Putamen (tissue), 1 donor: ENCODE data around the gene CAMK2N1.

ENCODE experiments used
- DNase-seq: peaks from one replicate; pipeline ENCODE4 v3.0.0-alpha.2; 2016; ENCODE audit warnings: low spot score

The CAMK2N1 gene

GRCh38 chr1:20443703-20444586, 42.1 kb downstream of the CAMK2N1 start:
- no peak for DNase-seq

- DNase-seq = no peak
Measured at GRCh38 chr1:20442920-20443625, 42.9 kb downstream of the CAMK2N1 start.

- peak; percentile 67 for DNase-seq
Measured at GRCh38 chr1:20440785-20441200, 45.2 kb downstream of the CAMK2N1 start.

- no peak for DNase-seq
Measured at GRCh38 chr1:20439282-20439681, 46.7 kb downstream of the CAMK2N1 start.

GRCh38 chr1:20437640-20438039, 48.4 kb downstream of the CAMK2N1 start:
- DNase-seq = no peak

- DNase-seq = no peak
Measured at GRCh38 chr1:20432891-20433290, 53.1 kb downstream of the CAMK2N1 start.
